Retinal pigment epithelial cell (primary cell): Measurements from ENCODE around the gene SHISA2.

Source experiments
- DNase-seq: peaks from one replicate; pipeline ENCODE4 v3.0.0-alpha.2; 2010; ENCODE audit warnings: low read depth
- H3K4me3 ChIP-seq: 2 replicates; pipeline ENCODE4 v1.5.1; 2011; ENCODE audit warnings: mild to moderate bottlenecking, low read length, control low read depth, moderate library complexity
- TF ChIP-seq, protein P1 (sequence below): conservative IDR thresholded peaks from 2 replicates; pipeline ENCODE4 v1.5.1; 2011; ENCODE audit warnings: low read depth, low read length, control low read depth, inconsistent platforms

SHISA2 gene

DNA sequence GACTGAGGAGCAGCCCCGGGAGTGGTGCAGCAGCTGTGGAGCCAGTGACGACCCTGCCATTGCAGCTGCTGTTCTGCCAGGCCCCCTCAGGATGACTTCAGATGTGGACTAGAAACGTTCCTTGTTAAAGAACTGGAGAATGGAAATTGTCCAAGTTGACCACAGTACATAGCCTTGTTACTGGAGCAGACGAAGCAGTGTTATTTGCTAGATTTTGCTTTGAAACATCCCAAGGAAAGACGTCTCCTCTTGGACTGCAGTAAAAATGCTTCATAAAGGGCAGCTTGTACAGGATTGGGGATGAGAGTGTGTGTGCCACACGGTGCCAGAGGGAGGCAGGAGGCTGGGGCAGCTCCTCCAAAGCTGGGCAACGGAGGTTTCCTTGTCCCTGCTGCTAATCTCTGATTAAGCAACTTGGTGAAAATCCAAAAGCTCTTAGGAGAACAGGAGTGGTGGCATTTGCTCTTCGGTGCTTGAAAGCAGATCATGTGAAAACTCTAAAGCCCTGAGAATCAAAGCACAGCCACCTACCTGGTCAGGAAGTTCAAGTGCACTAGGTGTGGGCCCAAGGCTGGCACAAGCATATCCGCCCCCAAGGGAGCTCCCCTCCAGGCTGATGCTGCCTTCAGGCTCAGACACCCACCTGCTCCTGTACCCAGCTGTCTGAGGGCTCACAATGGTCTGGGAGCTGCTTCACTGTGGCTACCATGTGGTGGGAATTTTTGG, 34.5 kb downstream of the SHISA2 start:
- H3K4me3 ChIP-seq = no peak overlapping the region
- TF ChIP-seq, protein P1, sequence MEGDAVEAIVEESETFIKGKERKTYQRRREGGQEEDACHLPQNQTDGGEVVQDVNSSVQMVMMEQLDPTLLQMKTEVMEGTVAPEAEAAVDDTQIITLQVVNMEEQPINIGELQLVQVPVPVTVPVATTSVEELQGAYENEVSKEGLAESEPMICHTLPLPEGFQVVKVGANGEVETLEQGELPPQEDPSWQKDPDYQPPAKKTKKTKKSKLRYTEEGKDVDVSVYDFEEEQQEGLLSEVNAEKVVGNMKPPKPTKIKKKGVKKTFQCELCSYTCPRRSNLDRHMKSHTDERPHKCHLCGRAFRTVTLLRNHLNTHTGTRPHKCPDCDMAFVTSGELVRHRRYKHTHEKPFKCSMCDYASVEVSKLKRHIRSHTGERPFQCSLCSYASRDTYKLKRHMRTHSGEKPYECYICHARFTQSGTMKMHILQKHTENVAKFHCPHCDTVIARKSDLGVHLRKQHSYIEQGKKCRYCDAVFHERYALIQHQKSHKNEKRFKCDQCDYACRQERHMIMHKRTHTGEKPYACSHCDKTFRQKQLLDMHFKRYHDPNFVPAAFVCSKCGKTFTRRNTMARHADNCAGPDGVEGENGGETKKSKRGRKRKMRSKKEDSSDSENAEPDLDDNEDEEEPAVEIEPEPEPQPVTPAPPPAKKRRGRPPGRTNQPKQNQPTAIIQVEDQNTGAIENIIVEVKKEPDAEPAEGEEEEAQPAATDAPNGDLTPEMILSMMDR = no peak
- DNase-seq = peak; percentile 38

- TF ChIP-seq, protein P1 = no peak
- no peak for DNase-seq
- no peak overlapping the region for H3K4me3 ChIP-seq
Observed at GRCh38 chr13:26016189-26016588, 35.6 kb downstream of the SHISA2 start.

GRCh38 chr13:26015271-26016125, 36.3 kb downstream of the SHISA2 start:
- no peak overlapping the region for H3K4me3 ChIP-seq
- TF ChIP-seq, protein P1 = no peak
- DNase-seq = no peak

DNA sequence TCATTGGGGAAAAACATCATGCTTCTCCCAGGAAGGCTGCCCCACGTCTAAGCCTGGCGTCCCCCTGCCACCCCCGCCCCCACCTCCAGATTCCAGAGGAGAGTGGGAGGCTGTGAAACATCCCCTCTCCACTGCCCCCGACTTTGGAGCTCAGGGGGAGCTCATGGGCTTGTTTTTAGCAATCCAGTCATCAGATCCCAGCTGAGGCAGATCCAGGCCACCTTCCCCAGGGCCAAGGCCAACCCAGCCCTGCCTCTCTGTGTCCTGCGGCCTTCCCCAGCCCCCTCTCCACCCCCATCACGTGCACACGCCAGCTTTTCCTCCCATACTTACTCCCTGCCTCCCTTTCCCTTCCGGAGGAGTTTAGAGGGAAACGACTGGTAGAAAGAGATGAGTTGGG, 38.8 kb downstream of the SHISA2 start:
- TF ChIP-seq, protein P1 = no peak
- no peak for DNase-seq
- no peak overlapping the region for H3K4me3 ChIP-seq

GRCh38 chr13:26011996-26012821, 39.6 kb downstream of the SHISA2 start:
- TF ChIP-seq, protein P1 = no peak
- no peak for DNase-seq
- H3K4me3 ChIP-seq = peak overlapping the region; percentile 42

DNA sequence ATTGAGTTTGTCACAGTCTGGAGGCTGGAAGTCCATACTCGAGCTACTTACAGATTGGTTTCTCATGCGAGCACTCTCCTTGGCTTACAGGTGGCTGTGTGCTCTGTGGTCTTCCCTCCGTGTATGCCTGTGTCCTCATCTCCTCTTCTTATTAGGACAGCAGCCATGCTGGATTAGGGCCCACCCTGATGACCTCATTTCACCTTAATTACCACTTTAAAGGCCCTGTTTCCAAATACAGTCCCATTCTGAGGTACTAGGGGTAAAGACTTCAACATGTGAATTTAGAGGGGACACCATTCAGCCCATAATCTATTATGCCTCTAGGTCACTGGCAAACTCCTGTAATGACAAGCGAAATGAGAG, 40.6 kb downstream of the SHISA2 start:
- no peak for DNase-seq
- H3K4me3 ChIP-seq = no peak overlapping the region
- TF ChIP-seq, protein P1 = no peak
